CD4-positive, alpha-beta T cell treated with Interferon gamma for 1 hour (primary cell): ENCODE measurements around the gene MAGEH1.

Experiments
- DNase-seq: peaks from one replicate; pipeline ENCODE4 v3.0.0-alpha.2; 2020

MAGEH1 gene

GRCh38 chrX:55490974-55491373 is 39.0 kb downstream of the MAGEH1 start:
- DNase-seq, result no peak
